ENCODE results near the gene MRPL53. TPM values are rescaled to one million over a fixed set of nuclear protein-coding genes. Genes with fewer than 3 reads are reported as not detected.

The MRPL53 gene
- total and polyA plus RNA-seq, 2 of the 13 experiments (the other 11 are each of a cell fraction or from before 2014, with no cell fraction given): 34.3 to 51.9 TPM

- no peak for TF ChIP-seq ZBTB14 (CRISPR knock-in tag; IDR thresholded peaks at IDR 0.05)
- no peak for TF ChIP-seq ZNF549 (CRISPR knock-in tag; IDR thresholded peaks at IDR 0.05)
- TF ChIP-seq KDM5A (IDR thresholded peaks at IDR 0.05; ENCODE audit: borderline replicate concordance, low read length): peak; percentile 98
- TF ChIP-seq FOXO4 (CRISPR knock-in tag; conservative IDR thresholded peaks at IDR 0.05): no peak
- TF ChIP-seq ZNF589 (CRISPR knock-in tag; conservative IDR thresholded peaks at IDR 0.05): no peak
- TF ChIP-seq ZNF205 (CRISPR knock-in tag; IDR thresholded peaks at IDR 0.05): peak; percentile 87
- TF ChIP-seq ZNF839 (CRISPR knock-in tag; IDR thresholded peaks at IDR 0.05; ENCODE audit: borderline replicate concordance): peak; percentile 90; the same call in 1 of the 2 replicates
- 0 out of 2 replicates have a peak, but pooled peaks have one; percentile 71 for TF ChIP-seq THAP7 (CRISPR knock-in tag; IDR thresholded peaks at IDR 0.05)
- TF ChIP-seq HMG20A (CRISPR knock-in tag; IDR thresholded peaks at IDR 0.05; ENCODE audit: borderline replicate concordance): peak; percentile 27; the same call in 1 of the 2 replicates
- no peak for TF ChIP-seq CREBL2 (CRISPR knock-in tag; IDR thresholded peaks at IDR 0.05; ENCODE audit: borderline replicate concordance)
- TF ChIP-seq SRSF1 (optimal IDR thresholded peaks at IDR 0.05; ENCODE audit: low read depth, low read length): peak; percentile 39
- no peak for TF ChIP-seq ZBTB10 (CRISPR knock-in tag; IDR thresholded peaks at IDR 0.05; ENCODE audit: borderline replicate concordance)
- TF ChIP-seq ZNF792 (CRISPR knock-in tag; IDR thresholded peaks at IDR 0.05): peak; percentile 95; the same call in 1 of the 2 replicates
- peak; percentile 94 for TF ChIP-seq SP5 (CRISPR knock-in tag; IDR thresholded peaks at IDR 0.05; ENCODE audit: borderline replicate concordance, low read depth)
- TF ChIP-seq SP1 (IDR thresholded peaks at IDR 0.05): no peak
- TF ChIP-seq SP1 (CRISPR knock-in tag; IDR thresholded peaks at IDR 0.05): peak; percentile 99
- TF ChIP-seq HIC2 (CRISPR knock-in tag; IDR thresholded peaks at IDR 0.05; ENCODE audit: low read depth): no peak
- peak; percentile 91 for TF ChIP-seq UBTF (CRISPR knock-in tag; IDR thresholded peaks at IDR 0.05)
These were observed 17.6 kb downstream of the MRPL53 start, which contains the start of gene INO80B (continued) for GRCh38 chr2:74454654-74455511.

Data from HepG2 (cell line).